Activated CD4-positive, CD25-positive, alpha-beta regulatory T cell treated with anti-CD3 and anti-CD28 coated beads, Interleukin-2, amount 50 U/mL, for 72 hours (primary cell): Measurements from ENCODE around the gene TSPAN18.
"Not testable (repeated sequence)": the region's sequence is repeated elsewhere in the genome, so short reads cannot be mapped to it uniquely, and the experiment has no call there.

Experiments
- DNase-seq: peaks from one replicate; pipeline ENCODE4 v3.0.0; 2021

Gene TSPAN18

DNA sequence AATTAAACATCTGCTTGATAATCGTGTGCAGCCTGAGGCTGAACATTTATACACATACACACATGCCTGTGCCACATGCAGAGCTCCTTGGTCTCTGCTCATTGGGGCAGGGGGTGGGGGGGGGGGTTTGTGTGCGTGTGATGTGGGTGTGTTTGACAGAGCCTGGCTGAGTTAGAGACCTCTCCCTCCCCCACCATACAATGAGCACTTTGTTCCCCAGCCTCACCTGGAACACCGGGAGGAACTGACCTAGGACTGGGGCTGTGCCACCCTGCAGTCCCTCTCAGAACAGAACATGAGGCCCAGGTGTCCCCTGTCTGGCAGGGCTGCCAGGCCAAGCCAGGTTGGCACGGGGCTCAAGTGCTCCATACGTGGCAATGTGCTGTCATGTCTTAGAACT lies 127.3 kb downstream of the TSPAN18 start:
- DNase-seq: no peak

DNA sequence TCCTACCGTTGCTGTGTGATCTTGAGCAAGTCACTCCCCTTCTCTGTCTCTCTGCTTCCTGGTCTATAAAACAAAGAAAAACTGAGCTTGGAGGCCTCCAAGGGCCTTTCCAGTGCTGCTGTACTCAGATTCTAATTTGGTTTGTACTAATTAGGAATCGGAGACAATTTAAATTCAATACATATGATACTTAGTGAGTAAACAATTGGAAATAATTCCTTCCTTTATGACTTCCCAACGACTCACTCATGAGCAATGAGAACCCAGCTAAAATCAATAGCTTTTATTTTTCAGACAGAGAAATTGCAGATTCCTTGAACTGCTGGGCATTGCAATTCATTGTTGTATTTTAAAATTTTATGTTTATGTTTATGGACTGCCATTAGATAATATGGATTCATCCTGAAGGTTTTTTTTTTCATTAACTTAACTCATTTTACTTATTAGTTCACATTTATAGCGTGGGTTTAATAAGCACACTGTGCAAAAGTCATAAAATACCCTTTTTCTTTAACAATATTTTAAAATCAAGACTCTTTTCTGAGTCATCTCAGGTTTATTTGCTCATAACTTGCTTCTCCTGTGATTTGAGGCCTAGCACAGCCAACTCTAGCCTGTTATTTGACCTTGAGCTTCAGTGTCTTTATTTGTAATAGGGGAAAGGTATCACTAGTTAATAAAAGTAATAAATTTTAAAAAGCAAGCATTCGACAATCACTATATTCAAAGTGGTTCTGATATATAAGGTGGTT lies 128.2 kb downstream of the TSPAN18 start:
- DNase-seq: no peak

DNA sequence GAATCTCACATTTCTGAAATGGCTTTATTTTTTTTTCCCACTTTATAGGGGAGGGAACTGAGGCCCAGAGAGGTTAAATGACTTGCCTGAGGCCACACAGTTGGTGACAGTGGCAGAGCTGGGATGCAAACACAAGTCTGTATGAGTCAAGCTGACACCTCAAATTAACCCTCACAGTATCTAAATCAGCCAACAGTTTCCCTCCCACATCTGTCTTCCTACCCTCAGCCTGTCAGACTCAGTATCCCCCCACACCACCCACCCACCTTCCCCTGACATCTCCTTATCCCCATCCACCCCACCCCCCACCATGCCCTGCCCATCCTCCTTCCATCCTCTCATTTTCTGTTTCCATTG lies 128.7 kb downstream of the TSPAN18 start:
- DNase-seq: no peak

GRCh38 chr11:44857490-44858090 lies 130.8 kb downstream of the TSPAN18 start:
- no peak for DNase-seq

- no peak for DNase-seq
Observed at GRCh38 chr11:44858796-44859527, 132.2 kb downstream of the TSPAN18 start.

GRCh38 chr11:44859528-44859925 lies 132.8 kb downstream of the TSPAN18 start:
- no peak for DNase-seq

DNA sequence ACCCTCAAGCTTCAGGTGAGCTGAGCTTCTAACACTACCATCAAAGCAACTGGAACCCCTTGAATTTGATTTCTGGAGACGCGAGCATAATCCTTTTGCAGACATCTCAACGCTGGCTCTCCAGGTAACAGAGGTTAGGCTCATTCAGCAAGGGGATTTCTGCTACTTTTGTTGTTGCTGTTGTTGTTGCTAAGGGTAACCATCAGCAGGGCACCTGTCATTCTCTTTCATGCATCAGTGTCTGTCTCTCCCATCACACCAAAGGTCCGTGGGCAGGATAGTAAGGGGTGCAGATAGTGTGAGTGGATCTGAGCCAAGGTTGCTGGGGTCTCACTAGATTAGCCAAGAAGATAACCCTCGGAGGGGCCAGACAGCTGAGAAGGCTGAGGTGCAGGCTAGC lies 133.6 kb downstream of the TSPAN18 start:
- no peak for DNase-seq

DNA sequence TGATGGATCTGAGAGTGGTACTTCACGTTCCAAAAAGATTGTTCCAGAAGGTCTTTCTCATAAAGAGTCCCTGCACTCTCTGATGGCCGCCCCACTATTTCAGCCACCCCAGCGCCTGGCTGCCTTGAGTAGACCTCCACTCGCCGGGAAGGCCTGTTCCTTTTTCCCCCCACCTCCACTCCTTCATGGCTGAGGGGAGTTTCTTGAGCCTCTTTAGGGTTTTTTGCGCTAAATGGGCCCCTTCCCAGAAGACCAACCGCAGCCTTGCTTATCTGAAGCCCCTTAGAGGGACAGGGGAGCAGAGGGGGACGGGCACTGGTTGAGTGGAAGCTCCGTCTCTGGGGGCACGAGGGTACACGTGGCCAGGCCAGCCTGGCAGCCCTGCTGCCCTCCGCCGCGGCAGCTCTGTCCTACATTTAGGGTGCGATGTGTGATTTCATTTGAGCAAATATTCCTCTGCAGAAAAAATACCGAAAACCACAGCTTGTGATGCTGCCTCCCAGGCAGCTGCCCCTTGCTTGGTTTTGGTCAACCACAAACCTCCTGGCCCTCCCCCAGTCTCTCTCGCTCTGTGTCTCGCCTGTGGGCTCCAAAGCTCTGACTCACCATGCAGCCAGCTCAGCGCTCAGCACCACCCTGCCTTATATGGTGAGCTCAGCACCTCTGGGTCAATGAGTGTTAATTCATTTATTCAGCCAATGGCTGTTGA lies 135.2 kb downstream of the TSPAN18 start:
- peak; percentile 73 for DNase-seq

- DNase-seq: no peak
Observed at GRCh38 chr11:44862558-44863101, 135.9 kb downstream of the TSPAN18 start.

GRCh38 chr11:44863231-44863630 lies 136.5 kb downstream of the TSPAN18 start:
- DNase-seq: no peak

- DNase-seq: no peak
Observed at GRCh38 chr11:44865866-44866272, 139.1 kb downstream of the TSPAN18 start.

DNA sequence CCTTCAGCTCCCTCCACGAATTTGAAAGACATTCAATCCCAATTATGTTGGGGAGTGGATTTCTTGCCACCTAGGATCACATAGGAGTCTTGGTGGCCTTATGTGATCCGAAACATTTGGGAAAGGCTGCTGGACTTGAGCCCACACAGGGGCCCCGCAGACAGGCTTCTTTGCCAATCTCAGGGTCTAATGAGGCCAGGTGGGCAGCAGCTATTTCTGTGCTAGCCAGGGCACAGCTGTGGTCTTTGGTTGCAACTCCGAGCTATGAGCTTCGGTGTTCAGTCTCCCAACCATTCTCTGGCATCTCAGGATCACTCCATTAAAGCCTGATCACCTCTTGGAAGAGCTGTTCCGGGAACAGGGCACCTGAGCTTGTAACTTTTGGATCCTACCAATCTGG lies 139.5 kb downstream of the TSPAN18 start:
- DNase-seq: no peak

DNA sequence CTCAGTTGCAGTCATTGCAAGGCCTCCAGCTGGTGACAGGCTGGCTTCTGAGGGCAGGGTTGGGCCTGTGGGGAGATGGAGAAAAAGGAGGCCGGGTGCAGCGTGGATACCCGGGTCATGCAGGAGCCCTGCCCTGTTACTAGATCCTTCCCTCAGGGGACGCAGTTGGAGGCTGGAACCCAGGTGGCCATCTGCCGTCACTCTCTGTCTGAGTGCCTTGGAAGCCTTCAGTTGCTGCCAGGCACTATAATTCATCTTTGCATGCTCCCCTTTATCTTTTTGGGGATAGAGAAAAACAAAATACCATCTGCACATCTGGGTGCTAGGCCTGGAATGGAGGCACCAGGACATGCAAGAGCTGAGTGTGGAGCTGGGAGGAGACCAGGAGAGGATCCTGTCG lies 141.3 kb downstream of the TSPAN18 start:
- no peak for DNase-seq

GRCh38 chr11:44868455-44869421 lies 142.0 kb downstream of the TSPAN18 start:
- no peak for DNase-seq

DNA sequence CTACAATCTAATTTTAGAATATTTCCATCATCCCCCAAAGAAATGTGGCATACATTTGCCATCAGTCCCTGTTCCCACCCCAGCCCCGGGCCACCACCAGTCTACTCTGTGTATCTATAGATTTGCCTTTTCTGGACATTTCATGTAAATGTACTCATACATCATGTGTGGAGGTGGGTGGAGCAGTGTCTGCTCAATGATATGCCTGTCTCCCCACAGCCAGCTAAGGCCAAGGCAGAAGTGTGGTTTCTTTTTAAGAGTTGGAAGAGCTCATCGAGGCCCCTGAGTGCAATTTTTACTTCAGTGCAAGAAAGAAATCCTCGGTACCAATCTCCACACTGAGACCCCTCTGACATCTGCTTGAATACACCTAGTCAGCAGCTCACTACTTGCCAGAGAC lies 143.4 kb downstream of the TSPAN18 start:
- no peak for DNase-seq

DNA sequence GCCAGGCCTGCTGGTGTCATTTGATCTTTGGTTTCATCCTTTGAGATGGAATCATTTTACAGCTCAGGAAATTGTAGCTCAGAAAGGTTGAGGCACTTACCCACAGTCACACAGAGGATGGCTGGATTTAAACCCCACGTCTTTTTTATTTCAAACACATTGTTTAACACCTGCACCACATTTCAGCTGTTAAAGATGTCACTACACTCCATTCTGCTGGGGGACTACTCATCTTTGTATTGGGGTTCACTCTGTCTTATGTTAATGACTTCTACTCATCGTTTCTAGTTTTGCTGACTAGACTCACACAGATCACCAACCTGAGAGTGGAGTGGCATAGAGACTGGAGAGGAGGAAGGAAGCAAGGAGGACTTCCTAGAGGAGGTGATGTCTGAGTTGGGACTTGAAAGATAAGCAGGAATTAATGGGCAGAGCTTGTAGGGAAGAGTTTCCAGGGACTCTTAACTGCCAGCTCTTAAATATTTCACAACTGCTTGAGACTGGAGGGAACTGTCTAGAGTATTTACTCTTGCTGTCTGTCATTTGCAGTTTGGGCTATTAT lies 143.9 kb downstream of the TSPAN18 start:
- DNase-seq: no peak

DNA sequence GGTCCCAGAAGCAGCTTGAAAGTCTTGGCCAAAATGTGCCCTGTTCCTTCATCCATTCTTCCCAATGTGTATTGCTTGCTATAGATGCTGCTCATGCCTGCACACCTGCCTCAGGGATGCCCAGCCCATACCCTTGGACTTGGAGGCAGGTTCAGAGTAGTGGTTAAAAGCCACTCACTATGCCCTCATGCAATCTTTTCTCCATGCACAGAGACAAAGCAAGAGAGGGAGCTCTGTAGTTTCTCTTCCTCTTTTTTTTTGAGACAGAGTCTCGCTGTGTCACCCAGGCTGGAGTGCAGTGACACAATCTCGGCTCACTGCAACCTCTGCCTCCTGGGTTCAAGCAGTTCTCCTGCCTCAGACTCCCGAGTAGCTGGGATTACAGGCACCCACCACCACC lies 144.9 kb downstream of the TSPAN18 start:
- DNase-seq: not testable (repeated sequence)

DNA sequence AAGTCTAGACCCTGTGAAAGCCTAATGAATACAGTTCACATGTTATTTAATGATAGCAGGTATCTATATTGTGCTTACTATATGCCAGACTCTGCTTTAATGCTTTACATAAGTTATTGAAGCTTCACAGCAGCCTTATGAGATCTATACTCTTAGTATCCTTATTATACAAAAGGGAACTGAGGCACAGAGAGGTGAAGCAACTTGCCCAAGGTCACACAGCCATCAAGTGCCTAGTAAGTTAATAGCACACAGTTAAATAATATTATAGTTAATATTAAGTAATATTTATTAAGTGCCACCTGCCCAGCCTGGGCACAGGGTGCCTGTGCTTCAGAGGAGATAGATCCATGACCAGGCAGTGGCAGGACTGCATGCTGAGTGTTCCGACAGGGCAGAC lies 145.8 kb downstream of the TSPAN18 start:
- no peak for DNase-seq

DNA sequence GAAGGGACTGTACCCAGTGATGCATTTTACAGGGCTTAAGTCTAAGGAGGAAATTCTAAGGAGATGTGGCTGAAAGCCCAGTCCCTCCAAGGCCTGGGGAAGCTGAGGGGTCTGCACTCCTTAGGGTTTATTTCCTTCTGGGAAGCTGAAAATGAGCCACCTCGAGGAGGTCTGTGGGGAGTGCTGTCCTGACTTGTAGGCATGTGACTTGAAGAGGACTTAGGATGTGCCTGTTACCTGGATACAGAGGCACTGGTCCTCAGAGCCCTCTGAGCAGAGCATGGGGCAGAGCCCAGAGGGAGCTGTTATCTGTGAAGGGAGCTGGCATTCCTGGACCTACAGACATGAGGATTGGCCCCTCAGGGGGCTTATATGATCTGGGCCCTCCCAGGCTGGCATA lies 146.8 kb downstream of the TSPAN18 start:
- DNase-seq: no peak

DNA sequence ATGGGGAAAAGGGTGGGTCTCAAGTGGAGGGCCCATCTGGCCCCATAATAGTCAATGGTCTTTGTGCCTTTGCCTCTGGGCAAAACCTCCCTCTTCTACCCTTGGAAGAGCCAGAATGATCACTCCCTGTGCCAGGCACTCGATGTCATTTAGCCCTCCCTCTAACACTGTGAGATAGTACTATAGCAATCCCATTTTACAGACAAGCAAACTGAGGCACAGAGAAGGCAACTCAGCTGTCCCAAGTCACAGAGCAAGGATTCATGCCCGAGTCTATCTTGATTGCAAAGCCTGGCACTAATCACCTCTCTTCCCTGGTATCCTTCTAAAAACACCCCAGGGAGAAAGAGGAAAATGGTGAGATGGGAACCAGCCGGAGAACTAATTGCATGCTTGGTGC lies 147.5 kb downstream of the TSPAN18 start:
- DNase-seq: no peak

DNA sequence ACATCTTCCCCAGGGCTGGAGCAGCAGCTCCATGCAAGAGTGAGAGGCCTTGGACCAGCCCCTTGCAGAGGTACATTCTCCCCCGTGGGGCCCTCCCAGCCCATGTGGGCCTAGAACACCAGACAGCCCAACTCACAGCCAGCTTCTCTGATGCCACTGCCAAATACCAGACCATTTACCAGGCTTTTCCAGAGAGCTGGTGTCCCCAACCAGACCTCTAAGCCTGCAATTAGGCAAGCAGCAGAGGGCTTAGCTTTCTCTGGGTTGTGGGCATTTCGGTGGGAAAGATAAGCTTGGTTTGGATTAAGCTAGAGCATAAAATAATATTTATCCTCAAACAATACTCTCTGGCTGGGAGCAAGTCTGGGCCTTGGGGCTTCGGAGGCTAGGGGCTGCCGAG lies 148.3 kb downstream of the TSPAN18 start:
- DNase-seq: no peak
